Panc1 (cell line): ENCODE measurements around the gene OPTC. TPM values are rescaled to one million over a fixed set of nuclear protein-coding genes. Genes with fewer than 3 reads are reported as not detected.

Source experiments
- ATAC-seq: fragments of 200-7000 bp; cut with Tn5 transposase; 2 replicates; pipeline ENCODE4 v1.9.1; 2020; ENCODE audit warnings: mild to moderate bottlenecking, moderate library complexity
- BruUV-seq: library from RNA; stranded (reverse); fragments of 400-500 nt; replicated peaks from 2 replicates; lab custom pipeline; 2021; lab: Mats Ljungman, UMichigan
- CTCF ChIA-PET: fragments of 300-600 bp; sonication (Branson Sonifier 250); formaldehyde crosslinking; loops from one replicate; lab custom pipeline; 2022; ENCODE audit warnings: antibody characterized with exemption; lab: Charles Lee
- POLR2A ChIA-PET: fragments of 300-600 bp; sonication (Branson Sonifier 250); formaldehyde crosslinking; loops from one replicate; lab custom pipeline; 2022; ENCODE audit warnings: antibody characterized with exemption; lab: Charles Lee
- DNase-seq: peaks from one replicate; pipeline ENCODE4 v3.0.0-alpha.2; 2010; ENCODE audit warnings: low read depth, low spot score
- H3K27ac ChIP-seq: 2 replicates; pipeline ENCODE4 v1.5.1; 2011; ENCODE audit warnings: mild to moderate bottlenecking, low read length, inconsistent platforms
- H3K27me3 ChIP-seq: fragments of 200-500 bp; sonication (Bioruptor generic); 2 replicates; pipeline ENCODE4 v1.6.0; 2014; ENCODE audit warnings: low read length, inconsistent platforms; ENCODE audit not compliant: control insufficient read depth, insufficient read depth
- H3K36me3 ChIP-seq: fragments of 200-500 bp; sonication (Bioruptor generic); 2 replicates; pipeline ENCODE4 v1.5.1; 2014; ENCODE audit warnings: inconsistent platforms, mild to moderate bottlenecking, low read length, moderate library complexity; ENCODE audit not compliant: control insufficient read depth, insufficient read depth
- H3K4me1 ChIP-seq: 2 replicates; pipeline ENCODE4 v1.5.1; 2011; ENCODE audit warnings: inconsistent platforms, mild to moderate bottlenecking, low read length, moderate library complexity; ENCODE audit not compliant: control insufficient read depth, insufficient read depth
- H3K4me3 ChIP-seq, 2 experiments: 2 replicates each; pipeline ENCODE4 v1.5.1; 2011 to 2012; ENCODE audit warnings: low read depth in 2 of 2, low read length in 2 of 2, mild to moderate bottlenecking in 2 of 2, inconsistent platforms in 1 of 2, moderate library complexity in 1 of 2
- H3K9me3 ChIP-seq: fragments of 200-500 bp; sonication (Bioruptor generic); 2 replicates; pipeline ENCODE4 v1.5.1; 2014; ENCODE audit warnings: low read depth, mild to moderate bottlenecking, inconsistent platforms, low read length, moderate library complexity; ENCODE audit not compliant: control insufficient read depth, insufficient read depth
- POLR2AphosphoS5 ChIP-seq: IDR thresholded peaks from 2 replicates; pipeline ENCODE4 v1.6.1; 2012; ENCODE audit warnings: mild to moderate bottlenecking, low read depth, low read length, moderate library complexity
- SIN3A ChIP-seq: IDR thresholded peaks from 2 replicates; pipeline ENCODE4 v1.6.1; 2012; ENCODE audit warnings: low read depth, mild to moderate bottlenecking, low read length, moderate library complexity, borderline replicate concordance; ENCODE audit not compliant: insufficient read depth
- TCF7L2 ChIP-seq: IDR thresholded peaks from 2 replicates; pipeline ENCODE4 v1.6.1; 2011; ENCODE audit warnings: mild to moderate bottlenecking, low read depth, low read length, inconsistent platforms
- in situ Hi-C: cut with HindIII; loops from 2 replicates; pipeline ENCODE4 v1.10.0; 2016; ENCODE audit warnings: low sequenced_read_pairs, low pct_unique_long_range_greater_than_20kb
- intact Hi-C: fragments of 100-400 bp; cut with micrococcal nuclease; formaldehyde crosslinking; loops from one replicate; pipeline ENCODE4 v1.10.0; 2022; ENCODE audit not compliant: unreplicated experiment
- total RNA-seq: library from RNA; stranded (reverse); gene quantifications from one replicate; pipeline ENCODE4 v1.2.1, GENCODE V29; 2021; ENCODE audit not compliant: unreplicated experiment
- TF ChIP-seq, protein P1 (sequence below): fragments of 450-650 bp; IDR thresholded peaks from 2 replicates; pipeline ENCODE4 v1.5.1; 2017; ENCODE audit warnings: mild to moderate bottlenecking
- TF ChIP-seq, protein P2 (sequence below), 2 experiments: IDR thresholded peaks; 2 replicates each; pipeline ENCODE4 v1.6.1; 2011 to 2012; ENCODE audit warnings: low read depth in 2 of 2, control low read depth in 1 of 2, low read length in 1 of 2, mild to moderate bottlenecking in 1 of 2, moderate library complexity in 1 of 2; ENCODE audit not compliant: insufficient read depth in 1 of 2

OPTC gene
- total RNA-seq, 1 experiment from 2014 or later = not detected

DNA sequence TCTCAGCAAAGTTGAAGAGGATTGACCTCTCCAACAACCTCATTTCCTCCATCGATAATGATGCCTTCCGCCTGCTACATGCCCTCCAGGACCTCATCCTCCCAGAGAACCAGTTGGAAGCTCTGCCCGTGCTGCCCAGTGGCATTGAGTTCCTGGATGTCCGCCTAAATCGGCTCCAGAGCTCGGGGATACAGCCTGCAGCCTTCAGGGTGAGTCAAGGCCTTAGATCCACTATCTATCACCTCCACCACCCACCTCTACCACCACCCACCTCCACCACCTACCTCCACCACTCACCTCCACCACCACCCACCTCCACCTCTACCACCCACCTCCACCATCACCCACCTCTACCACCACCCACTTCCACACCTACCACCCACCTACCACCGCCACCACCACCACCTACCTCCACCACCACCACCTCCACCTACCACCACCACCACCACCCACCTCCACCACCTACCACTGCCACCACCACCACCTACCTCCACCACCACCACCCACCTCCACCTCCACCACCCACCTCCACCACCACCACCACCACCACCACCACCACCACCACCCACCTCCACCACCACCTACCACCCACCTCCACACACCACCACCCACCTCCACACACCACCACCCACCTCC is 5.8 kb downstream of the OPTC start:
- no peak overlapping the region for H3K27ac ChIP-seq
- TF ChIP-seq POLR2AphosphoS5 (no peak), TCF7L2 (no peak), SIN3A (no peak)
- TF ChIP-seq, protein P1, sequence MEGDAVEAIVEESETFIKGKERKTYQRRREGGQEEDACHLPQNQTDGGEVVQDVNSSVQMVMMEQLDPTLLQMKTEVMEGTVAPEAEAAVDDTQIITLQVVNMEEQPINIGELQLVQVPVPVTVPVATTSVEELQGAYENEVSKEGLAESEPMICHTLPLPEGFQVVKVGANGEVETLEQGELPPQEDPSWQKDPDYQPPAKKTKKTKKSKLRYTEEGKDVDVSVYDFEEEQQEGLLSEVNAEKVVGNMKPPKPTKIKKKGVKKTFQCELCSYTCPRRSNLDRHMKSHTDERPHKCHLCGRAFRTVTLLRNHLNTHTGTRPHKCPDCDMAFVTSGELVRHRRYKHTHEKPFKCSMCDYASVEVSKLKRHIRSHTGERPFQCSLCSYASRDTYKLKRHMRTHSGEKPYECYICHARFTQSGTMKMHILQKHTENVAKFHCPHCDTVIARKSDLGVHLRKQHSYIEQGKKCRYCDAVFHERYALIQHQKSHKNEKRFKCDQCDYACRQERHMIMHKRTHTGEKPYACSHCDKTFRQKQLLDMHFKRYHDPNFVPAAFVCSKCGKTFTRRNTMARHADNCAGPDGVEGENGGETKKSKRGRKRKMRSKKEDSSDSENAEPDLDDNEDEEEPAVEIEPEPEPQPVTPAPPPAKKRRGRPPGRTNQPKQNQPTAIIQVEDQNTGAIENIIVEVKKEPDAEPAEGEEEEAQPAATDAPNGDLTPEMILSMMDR = no peak
- TF ChIP-seq, protein P2, sequence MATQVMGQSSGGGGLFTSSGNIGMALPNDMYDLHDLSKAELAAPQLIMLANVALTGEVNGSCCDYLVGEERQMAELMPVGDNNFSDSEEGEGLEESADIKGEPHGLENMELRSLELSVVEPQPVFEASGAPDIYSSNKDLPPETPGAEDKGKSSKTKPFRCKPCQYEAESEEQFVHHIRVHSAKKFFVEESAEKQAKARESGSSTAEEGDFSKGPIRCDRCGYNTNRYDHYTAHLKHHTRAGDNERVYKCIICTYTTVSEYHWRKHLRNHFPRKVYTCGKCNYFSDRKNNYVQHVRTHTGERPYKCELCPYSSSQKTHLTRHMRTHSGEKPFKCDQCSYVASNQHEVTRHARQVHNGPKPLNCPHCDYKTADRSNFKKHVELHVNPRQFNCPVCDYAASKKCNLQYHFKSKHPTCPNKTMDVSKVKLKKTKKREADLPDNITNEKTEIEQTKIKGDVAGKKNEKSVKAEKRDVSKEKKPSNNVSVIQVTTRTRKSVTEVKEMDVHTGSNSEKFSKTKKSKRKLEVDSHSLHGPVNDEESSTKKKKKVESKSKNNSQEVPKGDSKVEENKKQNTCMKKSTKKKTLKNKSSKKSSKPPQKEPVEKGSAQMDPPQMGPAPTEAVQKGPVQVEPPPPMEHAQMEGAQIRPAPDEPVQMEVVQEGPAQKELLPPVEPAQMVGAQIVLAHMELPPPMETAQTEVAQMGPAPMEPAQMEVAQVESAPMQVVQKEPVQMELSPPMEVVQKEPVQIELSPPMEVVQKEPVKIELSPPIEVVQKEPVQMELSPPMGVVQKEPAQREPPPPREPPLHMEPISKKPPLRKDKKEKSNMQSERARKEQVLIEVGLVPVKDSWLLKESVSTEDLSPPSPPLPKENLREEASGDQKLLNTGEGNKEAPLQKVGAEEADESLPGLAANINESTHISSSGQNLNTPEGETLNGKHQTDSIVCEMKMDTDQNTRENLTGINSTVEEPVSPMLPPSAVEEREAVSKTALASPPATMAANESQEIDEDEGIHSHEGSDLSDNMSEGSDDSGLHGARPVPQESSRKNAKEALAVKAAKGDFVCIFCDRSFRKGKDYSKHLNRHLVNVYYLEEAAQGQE (IDR thresholded peaks at IDR 0.05; ENCODE audit: insufficient read depth in 1 of 2, low read depth in 2 of 2, low read length in 1 of 2) = no peak
- ChIA-PET CTCF (interaction anchor here (0.8 kb wide), 1 partner anchor 156 kb away, joined by 9 read pairs; no protein-coding TSS in a partner anchor), POLR2A (no interaction called here)
- intact Hi-C loops = no loop called here
- peaks cover 2% of the 10 kb centered on the region; the same call in 1 of the 2 replicates for H3K27me3 ChIP-seq
- DNase-seq (no peak), ATAC-seq (no peak)
- no peaks in the 10 kb centered on the region for H3K4me1 ChIP-seq
- in situ Hi-C loops = no loop called here
- no peaks in the 10 kb centered on the region for H3K36me3 ChIP-seq
- H3K9me3 ChIP-seq = no peaks in the 10 kb centered on the region
- no TSS peak for BruUV-seq
- H3K4me3 ChIP-seq = no peak overlapping the region

DNA sequence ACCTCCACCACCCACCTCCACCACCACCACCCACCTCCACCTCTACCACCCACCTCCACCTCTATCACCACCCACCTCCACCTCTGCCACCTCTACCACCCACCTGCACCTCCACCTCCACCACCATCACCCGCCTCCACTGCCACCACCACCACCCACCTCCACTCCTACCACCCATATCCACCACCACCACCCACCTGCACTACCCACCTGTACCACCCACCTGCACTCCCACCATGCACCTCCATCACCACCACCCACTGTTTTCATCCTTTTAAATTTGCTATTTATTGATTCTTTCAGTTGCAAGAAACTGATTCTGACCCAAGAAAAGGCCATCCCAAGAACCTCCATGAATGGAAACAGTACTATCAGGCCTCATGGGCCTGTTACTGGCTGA is 6.3 kb downstream of the OPTC start:
- DNase-seq (no peak), ATAC-seq (no peak)
- CTCF ChIA-PET = no interaction called here
- TF ChIP-seq SIN3A (no peak), TCF7L2 (no peak), POLR2AphosphoS5 (no peak)
- TF ChIP-seq, protein P2 (IDR thresholded peaks at IDR 0.05; ENCODE audit: insufficient read depth in 1 of 2, low read depth in 2 of 2, low read length in 1 of 2) = no peak
- TF ChIP-seq, protein P1 = no peak
- Histone ChIP-seq H3K36me3 (no peaks in the 10 kb centered on the region), H3K4me3 (no peak overlapping the region), H3K27me3 (peaks cover 2% of the 10 kb centered on the region; the same call in 1 of the 2 replicates), H3K27ac (no peak overlapping the region), H3K4me1 (no peaks in the 10 kb centered on the region), H3K9me3 (no peaks in the 10 kb centered on the region)
- intact Hi-C loops (no loop called here), in situ Hi-C loops (no loop called here)
- POLR2A ChIA-PET = no interaction called here
- no TSS peak for BruUV-seq
